HG03571 (cell line): ENCODE data around the gene SNRNP25.

Source experiments
- ATAC-seq: cut with Tn5 transposase; IDR thresholded peaks from one replicate; pipeline ENCODE4 v1.9.1; 2021; ENCODE audit not compliant: unreplicated experiment

The SNRNP25 gene

GRCh38 chr16:101586-101985, 48.0 kb downstream of the SNRNP25 start:
- ATAC-seq = no peak

- no peak for ATAC-seq
These were observed 48.6 kb downstream of the SNRNP25 start for GRCh38 chr16:102060-102855.

DNA sequence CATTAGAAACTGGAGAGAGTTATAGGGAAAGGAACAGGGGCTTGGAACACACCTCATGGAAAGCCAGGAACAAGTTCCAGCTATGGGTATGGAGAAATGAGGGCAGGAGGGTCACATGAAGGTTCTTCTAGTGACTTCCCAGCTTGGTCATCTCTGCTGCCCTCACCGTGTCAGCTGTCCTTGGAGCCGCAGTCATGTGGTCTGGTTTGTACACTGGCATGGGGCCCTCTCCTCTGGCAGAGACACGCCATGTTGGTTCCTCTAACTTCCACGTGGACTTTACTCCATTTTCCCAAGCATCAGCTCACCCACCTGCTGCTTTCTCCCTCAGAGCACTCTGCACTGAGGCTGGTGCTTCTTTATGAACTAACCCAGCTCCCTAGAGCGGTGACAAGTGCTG, 50.7 kb downstream of the SNRNP25 start:
- ATAC-seq = no peak

DNA sequence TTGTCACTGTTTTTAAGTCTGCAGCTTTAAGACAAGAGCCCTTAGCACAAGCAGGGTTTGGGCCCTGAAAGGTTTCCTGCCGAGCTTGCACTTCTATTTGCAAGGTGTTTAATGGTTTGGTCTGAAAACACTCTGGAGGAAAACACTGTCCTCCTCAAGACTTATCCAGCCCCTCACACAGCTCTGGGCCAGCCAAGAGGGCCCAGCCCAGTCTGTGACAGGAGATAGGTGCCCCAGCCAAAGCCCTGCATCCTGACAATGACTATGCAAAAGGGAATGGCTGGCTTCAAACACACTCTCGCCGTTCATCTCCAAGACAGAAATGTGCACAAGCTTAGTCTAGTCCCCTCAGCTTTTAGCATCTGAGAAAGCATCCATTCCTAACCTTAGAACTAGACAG, 51.3 kb downstream of the SNRNP25 start:
- no peak for ATAC-seq

GRCh38 chr16:105521-105920, 51.9 kb downstream of the SNRNP25 start:
- no peak for ATAC-seq

DNA sequence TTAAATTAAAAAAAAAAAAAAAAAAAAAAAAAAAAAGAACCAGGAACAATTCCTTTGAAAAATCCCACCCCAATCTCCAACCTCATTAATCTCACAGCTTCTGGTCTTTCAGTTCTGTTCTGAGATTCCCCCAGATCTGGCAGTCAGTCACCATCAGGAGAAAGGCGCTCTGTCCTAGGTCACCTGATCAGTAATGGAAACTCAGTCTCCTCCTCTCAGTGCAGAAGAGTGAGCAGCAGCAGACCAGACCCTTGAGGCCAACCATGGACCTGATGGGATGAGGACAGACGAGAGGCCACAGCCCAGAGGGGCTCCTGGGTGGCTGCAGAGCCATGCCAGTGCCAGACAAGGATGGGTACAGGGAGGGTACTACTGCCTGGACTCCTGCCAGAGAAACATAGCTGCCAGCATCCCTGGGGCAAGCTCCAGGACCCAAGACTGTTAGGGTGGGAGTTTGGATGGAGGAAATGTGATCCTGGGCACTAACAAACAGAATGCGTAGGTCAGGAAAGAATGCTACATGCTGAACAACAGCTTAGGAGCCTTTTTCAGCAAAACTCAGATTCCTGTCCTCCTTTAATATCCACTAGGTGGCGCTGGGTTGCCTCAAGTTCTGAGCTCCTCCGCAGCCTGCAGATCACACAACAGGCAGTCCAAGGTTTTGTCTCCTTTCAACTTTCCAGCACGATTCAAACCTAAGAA, 53.1 kb downstream of the SNRNP25 start:
- no peak for ATAC-seq
